ENCODE measurements around the gene LMF1.

DNA sequence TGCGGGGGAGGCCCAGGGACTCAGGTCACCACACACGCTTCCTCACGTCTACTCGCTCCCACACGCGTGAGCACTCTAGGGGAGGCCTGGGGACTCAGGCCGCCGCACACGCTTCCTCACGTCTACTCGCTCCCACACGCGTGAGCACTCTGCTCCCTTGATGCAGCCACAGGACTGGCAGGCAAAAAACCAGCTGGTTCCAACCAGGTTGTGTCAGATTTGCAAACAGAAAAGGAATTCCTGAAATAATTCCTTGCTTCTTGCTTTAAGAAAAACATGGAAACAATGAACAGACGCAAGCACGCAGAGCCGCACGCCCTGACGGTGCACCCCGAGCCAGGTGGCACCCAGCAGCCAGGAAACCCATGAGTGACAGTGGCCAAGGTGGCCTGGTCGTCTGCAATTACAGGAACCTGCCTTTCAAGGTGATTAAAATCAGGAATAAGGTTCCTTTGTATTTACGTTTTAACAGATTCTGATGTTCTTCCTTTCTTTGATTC lies 37.9 kb downstream of the LMF1 start:
- TF ChIP-seq, protein P1, sequence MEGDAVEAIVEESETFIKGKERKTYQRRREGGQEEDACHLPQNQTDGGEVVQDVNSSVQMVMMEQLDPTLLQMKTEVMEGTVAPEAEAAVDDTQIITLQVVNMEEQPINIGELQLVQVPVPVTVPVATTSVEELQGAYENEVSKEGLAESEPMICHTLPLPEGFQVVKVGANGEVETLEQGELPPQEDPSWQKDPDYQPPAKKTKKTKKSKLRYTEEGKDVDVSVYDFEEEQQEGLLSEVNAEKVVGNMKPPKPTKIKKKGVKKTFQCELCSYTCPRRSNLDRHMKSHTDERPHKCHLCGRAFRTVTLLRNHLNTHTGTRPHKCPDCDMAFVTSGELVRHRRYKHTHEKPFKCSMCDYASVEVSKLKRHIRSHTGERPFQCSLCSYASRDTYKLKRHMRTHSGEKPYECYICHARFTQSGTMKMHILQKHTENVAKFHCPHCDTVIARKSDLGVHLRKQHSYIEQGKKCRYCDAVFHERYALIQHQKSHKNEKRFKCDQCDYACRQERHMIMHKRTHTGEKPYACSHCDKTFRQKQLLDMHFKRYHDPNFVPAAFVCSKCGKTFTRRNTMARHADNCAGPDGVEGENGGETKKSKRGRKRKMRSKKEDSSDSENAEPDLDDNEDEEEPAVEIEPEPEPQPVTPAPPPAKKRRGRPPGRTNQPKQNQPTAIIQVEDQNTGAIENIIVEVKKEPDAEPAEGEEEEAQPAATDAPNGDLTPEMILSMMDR (conservative IDR thresholded peaks at IDR 0.05; ENCODE audit: low read length): no peak
- no peak for TF ChIP-seq EZH2phosphoT487 (IDR thresholded peaks at IDR 0.05; ENCODE audit: borderline replicate concordance, low read depth, low read length)

Measured in OCI-LY7 (cell line).